GDM1 (cell line): ENCODE measurements around the gene HHIP.

Experiments used
- DNase-seq: peaks from one replicate; lab custom pipeline; 2025; lab: John Stamatoyannopoulos, UW

HHIP gene

DNA sequence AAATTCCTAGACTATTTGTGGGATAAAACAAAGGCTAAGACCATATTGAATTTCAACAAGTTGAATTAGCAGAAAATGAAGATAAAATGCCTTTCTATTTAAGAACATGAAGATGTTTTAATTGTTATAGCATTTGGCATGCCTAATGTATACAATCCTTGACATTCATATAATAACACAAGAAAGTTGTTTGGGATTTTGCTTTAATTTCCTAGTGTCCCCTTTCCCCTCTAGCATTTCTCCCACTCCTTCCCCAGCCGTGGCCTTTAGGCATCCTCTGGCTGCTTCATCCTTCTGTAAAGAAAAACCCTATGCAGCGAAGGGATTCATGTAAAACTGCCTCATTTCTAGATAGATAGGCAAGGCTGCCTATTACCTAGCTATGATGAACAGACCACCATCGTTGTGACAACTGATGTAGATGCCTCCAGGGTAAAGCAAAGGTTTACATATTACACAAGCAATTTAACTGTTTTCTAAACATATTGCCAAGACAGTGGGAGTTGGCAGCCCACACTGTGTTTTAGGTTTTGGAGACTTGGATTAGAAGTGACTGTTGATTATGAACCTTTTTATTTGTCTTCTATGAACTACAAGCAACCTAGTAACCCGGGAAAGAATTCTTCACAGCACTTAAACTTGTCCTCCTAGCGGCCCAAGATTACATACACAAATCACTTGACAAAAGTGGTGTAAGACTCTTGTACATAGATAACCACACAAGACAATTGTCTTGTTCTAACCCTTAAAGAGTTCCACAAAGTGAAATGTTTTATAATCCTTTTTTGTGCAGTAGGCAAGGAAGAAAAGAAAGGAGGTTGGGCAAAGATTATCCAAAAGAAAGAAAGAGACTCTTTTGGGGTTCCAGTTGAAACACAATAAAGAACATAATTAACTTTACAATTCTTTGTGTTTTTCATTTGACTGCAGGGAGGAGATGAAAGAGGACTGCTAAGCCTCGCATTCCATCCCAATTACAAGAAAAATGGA, 59.9 kb downstream of the HHIP start:
- DNase-seq: no peak

DNA sequence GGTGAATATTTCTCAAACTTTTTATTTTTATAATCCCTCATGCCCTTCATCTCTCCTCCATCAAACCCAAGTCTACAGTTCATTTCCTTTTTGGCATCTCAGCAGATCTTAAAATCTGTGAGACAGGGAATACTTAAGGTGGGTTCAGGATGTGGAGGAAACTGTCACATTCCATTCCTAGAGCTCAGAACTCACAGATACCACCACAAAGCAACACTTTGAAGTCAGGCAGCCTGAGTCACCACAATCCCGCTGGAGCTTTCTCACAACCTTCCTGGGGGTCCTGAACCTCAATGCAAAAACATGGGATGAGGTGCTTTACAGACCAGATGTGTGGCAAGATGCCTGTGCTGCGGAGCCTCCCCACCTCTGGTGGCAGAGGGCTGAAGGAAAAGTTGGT, 63.2 kb downstream of the HHIP start:
- no peak for DNase-seq

DNA sequence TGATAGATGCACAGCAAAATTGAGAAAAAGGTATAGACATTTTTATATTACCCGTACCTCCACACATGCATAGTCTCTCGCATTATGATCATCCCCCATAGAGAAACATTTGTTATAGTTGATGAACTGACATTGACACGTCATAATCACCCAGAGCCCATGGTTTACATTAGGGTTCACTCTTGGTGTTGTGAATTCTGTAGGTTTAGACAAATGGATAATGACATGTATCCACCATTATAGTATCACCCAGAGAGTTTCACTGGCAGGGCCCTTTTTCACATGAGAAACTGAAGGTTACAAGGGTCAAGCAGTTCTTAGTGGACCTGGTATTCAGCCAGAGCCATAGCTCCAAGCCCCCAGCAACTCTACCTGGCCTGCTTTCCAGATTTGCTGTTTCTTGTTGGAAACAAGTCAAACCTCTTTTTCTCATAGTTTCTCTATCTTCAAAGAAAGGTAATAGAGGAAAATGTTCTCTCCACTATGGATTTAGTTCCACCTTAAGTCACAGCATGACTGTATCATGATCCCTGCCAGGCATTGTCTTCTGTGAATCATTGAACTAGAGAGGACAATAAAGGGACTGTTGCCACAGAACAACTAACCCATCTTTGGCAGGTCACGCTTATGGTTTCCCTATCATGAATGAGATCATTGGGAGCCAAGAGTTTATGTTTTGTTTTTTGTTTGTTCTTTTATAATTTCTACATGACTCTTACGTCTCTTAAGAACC, 64.0 kb downstream of the HHIP start:
- DNase-seq: no peak

DNA sequence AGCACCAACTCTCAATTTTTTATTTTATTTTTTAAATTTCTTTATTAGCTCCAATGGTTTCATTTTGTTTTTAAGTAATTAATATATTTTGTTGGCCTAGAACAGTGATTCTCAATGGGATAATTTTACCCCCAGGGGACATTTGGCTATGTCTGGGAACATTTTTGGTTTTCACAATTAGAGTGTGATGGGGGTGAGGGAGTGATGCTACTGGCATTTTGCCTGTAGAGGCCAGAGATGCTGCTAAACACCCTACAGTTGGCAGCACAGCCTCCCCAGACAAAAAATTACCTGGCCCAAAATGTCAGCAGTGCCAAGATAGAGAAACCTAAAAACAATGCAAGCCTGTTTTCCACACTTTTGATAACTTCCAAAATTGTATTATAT, 64.6 kb downstream of the HHIP start:
- DNase-seq: no peak

DNA sequence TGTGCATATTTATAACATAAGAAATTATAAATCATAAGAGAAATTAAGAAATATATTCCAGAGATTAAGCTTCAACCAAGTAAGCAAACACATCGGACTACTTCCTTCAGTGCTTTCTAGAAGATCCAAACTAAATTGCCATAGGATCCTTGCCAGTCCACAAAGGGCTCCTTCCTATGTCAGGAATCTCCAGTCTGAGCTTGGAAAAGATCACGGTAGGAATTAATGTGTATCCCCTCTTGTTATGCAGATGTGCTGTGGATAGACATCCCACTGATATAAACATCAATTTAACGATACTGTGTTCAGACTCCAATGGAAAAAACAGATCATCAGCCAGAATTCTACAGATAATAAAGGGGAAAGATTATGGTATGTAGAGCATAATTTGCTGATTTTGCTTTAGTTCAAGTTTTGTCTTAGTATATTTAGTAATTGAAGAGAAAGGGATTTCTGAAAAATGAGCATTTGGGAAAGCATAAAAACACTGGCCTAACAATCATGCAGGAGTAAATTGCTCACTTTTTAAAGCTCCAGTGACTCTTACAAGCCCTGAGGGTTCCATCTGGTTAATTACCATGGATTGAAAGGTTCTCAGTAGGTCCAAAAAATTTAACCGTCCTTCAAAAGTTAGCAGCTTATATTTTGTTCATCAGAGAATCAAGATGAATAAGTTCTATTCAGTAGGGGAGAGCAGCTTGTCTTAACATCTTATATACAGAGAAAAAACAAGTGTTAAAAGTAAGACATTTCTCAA, 65.9 kb downstream of the HHIP start:
- DNase-seq: no peak

DNA sequence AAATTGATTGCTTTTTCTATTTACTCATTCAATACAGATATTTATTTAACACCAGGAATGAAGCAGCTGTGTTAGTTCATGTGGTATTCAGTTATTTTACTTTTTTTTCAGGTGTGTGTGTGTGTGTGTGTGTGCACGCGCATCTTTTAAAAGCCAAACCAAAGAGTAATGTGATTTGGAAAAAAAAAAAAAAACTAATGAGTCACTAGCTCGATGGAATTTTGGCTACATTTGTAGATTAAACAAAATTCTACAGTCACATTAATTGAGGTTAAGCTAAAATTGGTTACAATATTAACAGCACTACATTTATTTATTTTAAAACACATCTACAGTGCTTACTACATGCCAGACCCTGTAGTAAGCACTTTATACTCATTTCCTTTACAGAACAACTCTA, 66.8 kb downstream of the HHIP start:
- DNase-seq: no peak

DNA sequence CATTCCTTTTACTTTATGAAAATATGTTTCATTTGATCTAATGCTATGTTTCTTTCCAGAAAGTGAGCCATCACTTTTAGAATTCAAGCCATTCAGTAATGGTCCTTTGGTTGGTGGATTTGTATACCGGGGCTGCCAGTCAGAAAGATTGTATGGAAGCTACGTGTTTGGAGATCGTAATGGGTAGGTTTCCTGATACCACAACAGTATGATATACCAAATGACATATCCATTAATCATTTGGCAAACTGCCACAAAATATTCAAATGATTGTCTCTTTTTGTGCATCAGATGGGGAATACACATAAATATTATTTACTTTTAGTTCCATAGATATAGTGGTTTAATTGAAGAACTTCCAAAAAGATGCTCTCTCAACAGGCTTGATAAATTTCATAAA, 68.2 kb downstream of the HHIP start:
- DNase-seq: no peak

DNA sequence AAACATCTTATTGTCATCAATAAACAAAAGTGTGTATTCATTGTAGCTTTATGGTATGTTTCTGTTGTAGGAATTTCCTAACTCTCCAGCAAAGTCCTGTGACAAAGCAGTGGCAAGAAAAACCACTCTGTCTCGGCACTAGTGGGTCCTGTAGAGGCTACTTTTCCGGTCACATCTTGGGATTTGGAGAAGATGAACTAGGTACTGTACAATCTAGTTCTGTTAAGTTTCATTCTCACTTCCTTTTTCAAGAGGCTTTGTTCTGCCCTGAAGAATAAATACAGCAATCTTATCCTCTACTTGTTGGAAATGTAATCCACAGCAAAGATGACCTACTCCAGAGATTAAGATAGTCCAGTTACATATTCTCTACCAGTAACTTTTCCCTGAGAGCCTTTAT, 69.3 kb downstream of the HHIP start:
- no peak for DNase-seq

DNA sequence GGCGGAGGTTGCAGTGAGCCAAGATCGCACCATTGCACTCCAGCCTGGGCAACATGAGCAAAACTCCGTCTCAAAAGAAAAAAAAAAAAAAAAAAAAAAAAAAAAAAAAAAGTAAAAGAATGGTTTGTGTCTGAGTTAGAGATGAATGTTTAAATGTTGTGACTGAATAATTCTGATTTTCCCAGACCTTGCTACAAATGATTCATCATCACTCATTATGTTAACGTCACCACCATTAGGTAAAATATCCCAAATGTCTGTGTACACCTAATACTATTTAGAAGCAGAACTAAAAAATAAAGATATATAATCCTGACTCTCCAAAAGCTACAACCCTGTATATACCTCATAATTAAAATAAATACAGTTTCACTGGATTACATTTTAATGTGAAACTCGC, 70.8 kb downstream of the HHIP start:
- DNase-seq: no peak

DNA sequence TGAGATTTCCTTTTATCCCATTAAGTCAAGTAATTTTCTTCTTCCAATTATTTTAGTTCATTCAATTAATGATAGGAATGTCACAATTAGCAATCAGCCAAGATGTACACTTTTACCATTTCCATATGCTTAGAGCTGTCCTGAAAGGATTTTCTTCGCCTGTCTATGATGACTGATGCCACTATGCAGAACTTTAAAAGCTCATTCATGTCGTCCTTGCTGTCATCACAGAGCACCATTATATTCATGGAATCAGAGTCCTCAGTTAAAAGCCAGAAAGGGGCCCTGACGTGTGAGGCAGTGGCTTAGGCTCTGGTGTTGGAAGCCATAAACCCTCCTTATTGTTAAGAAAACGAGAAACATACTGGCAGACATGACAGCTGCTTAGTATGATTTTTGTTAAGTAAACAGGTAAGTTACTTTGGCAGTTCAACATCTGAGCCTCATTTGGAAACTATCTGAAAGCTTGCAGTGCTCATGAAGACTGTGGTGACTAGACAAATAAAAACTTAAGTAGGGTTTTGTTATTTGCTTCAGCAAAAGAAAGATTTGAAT, 73.1 kb downstream of the HHIP start:
- DNase-seq: no peak

DNA sequence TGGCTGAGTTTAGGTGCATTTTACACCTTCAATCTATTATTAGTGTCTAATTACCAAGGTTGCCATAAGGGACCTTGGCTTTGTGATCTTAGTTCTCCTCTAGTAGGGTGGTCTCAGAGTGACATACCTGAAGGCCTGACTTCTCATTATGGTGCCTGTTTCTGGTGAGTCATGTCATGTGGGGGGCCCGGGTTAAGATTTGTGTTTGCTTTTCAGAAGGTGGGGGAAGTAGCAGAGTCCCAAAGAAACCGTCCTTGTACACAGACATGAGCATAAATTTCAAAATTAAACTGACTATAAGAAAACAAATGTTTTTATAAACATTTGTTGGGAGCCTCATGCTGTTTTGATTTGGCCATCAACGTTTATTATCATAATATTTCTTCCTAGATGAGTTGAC, 74.5 kb downstream of the HHIP start:
- no peak for DNase-seq

DNA sequence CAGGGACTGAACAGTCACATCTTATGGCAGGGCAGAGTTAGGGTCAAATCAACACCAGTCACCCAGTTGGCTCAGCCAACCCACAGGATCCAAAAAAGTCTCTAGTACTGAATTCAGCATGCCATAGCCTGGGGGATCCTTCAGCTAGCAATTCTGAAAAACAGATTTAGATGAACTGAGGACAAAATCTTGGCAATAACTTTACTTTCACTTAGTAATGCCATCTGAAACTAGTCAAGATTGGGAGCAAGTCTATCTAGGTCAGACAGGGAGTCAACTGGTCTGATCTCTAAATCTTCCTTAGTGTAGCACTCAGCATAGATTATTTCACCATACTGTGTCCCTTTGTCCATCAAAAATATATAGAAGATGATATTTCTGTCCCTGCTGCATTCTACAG, 76.0 kb downstream of the HHIP start:
- no peak for DNase-seq

DNA sequence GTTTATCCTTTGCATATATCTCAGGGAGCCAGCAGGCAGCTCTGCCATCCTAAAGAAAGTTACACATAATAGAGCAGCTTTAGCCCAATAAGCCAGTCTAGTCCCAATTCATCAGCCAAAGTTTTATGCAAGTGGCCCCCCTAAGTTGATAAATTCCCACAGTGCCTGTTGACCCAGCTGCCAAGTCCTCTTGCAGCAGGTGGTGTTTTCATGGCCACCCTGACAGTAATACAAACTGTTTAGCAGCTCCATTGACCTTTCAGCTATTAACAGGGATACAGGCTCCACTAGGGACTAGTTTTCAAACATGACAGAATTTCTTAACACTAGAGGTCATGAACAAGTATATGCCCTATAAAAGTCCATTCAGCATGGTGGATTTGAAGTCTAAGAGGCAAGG, 77.5 kb downstream of the HHIP start:
- no peak for DNase-seq

DNA sequence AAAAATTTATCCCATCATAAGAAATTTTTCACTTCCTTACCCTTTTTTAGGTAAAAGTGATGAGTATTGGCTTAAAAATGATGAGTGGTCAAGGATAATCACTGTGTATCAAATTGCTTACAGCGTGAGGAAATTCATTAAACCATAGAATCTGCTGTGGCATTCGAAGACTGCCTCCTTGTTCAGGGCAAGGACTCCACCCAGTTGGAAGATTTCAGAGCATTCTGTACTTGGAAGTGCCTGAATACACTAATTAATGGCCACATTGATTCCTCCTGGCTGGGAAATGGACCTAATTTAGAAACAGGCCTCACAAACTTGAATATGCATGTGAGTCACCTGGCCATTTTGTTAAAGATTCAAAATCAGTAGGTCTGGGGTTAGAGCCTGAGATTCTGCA, 83.2 kb downstream of the HHIP start:
- DNase-seq: no peak

DNA sequence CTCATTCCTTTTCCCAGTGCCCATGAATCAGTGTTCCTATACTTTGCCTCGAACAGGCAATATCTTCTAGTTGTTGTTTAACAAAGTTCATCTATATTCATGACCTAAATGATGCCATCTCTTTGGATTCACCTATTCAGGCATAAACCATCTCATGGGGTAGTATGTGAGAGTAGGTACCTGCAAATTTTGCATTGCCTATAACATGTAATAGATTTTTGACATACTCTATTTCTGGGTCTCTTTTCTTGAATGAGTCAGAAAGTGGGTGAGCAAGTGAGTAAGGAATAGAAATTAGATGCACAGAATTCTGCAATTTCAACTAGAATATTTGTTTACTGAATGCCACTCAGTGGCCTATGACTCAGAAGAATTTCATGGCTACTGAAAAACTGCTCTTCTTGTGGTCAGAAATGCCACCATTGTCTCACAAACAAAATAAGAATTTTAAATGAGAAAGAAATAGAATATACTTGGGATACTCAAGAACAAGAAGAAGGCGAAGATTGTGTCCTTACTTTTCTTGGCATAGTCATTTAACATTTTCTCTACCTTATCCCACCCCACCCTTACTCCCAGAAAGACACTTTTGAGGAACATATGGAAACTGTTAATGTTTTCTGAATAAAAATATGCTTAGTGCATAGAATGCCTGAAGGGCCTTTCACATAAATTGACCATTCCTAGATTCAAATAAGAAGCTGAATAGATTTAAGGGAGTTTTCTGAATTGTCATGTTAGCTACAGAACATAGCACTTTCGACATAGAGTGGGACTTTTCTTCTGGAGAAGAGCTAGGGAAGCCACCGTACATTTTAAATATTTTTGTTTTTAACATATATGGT, 86.8 kb downstream of the HHIP start:
- no peak for DNase-seq

DNA sequence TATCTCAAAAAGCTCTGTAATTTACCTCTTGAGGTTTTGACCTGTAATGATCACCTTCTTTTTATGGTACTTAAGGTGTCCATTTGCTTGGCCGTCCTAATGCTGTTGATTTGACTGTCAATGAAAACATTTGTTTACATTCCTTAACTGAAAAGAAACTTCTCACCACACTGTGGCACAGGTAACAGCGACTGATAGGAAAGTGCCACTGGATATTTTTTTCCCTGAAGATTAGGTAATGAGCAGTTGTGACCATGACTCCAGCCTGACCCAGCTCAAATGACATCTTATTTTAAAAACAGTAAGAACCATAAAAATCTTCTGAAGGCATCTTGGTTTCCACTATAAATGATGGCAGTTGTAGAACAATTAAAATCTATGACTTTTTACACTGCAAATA, 87.6 kb downstream of the HHIP start:
- DNase-seq: no peak

DNA sequence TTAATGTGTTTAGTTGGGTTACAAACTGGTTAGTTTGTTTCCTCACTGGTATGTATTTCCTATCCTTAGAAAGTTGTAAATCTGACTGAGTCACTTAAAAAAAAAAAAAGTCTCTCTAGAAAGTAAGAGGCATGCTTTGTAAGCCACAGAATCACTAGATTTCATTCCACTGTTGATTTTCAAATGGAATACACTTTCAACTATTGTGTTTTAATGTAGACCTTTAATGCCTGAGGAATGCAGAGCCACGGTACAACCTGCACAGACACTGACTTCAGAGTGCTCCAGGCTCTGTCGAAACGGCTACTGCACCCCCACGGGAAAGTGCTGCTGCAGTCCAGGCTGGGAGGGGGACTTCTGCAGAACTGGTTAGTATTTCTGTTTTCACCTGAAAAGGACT, 88.6 kb downstream of the HHIP start:
- no peak for DNase-seq

DNA sequence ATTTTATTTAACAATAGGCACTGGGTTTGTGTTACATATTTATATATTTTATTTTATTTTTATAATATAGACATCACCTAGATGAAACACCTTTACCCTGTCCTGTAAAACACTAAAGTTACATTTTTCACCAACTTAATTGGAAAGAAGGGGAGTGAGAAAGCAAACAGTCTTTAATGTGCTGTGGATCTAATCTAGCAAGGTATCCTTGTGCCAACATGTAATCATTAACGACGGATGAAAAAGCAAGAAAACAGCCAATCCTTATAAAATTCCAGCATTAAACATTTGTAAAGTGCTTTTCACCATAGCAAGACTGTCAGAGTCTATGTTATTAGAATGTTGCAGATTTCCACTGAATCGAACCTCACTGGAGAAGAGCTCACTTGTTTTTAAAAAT, 92.7 kb downstream of the HHIP start:
- DNase-seq: no peak

DNA sequence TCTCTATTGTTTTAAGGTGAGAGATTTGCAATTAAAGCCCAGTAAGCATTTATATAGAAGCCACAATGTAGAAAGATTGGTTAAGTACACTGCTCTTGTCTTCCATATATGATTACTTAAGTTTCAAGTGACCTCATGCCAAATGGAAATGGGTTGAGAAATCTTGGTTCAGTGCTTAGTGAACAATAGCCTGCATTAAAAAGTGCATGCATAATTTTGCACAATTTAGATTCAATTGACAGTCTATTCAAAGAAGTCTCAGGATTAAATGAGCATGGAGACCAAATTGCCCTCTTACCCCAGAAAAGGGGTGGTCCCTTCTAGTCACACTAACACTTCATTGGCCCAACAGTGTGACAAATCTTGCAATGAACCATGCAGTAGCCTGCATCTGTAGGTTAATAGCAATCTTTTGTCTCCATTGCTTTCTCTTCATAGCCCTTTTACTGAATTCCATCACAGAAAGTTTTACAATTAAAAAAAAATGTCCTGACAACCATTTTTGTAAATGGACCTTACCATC, 93.6 kb downstream of the HHIP start:
- DNase-seq: no peak

DNA sequence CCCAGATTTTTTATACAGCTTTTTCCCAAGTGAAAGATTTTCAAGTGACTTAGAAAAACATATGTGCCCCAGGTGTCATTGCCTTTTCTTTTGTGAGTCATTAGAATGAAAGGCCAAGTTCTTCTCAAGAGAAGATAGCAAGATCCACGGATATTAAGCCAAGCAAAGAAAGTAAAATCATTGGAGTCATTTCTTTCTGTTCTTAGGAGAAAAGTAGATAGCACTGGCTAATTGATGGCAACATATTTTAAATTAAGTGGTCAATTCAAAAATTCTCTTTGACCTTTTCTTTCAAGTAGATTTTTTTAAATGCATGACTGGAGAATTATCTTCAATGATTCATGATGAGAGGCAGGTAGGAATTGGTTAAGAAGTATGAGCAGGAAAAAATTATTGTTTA, 94.4 kb downstream of the HHIP start:
- no peak for DNase-seq
